ENCODE measurements around the gene P4HA1.
"Not testable (repeated sequence)": the region's sequence is repeated elsewhere in the genome, so short reads cannot be mapped to it uniquely, and the experiment has no call there.

Gene P4HA1

GRCh38 chr10:72984618-72985017 is 112.0 kb downstream of the P4HA1 start:
- H3K4me3 ChIP-seq (ENCODE audit: insufficient read depth, low read depth, low read length); H3K27me3 ChIP-seq (ENCODE audit: control insufficient read depth, insufficient read depth, low read length, poor library complexity, severe bottlenecking); H3K9me3 ChIP-seq (ENCODE audit: control insufficient read depth, low read length); H3K36me3 ChIP-seq (ENCODE audit: control insufficient read depth, insufficient read depth, low read length); H3K27ac ChIP-seq (ENCODE audit: insufficient read depth, low read depth, low read length, poor library complexity, severe bottlenecking); H3K4me1 ChIP-seq (ENCODE audit: control insufficient read depth, insufficient read depth, low read length): not testable (repeated sequence)
- WGBS, 2 experiments, result 91 to 94% methylated on average over 3 to 4 of the region's 4 CpGs

GRCh38 chr10:72981882-72982529 is 114.7 kb downstream of the P4HA1 start:
- Histone ChIP-seq H3K27me3 (ENCODE audit: control insufficient read depth, insufficient read depth, low read length, poor library complexity, severe bottlenecking) (no peaks in the 10 kb centered on the region), H3K36me3 (ENCODE audit: control insufficient read depth, insufficient read depth, low read length) (no peaks in the 10 kb centered on the region), H3K27ac (ENCODE audit: insufficient read depth, low read depth, low read length, poor library complexity, severe bottlenecking) (no peak overlapping the region), H3K4me1 (ENCODE audit: control insufficient read depth, insufficient read depth, low read length) (no peaks in the 10 kb centered on the region), H3K4me3 (ENCODE audit: insufficient read depth, low read depth, low read length) (no peak overlapping the region), H3K9me3 (ENCODE audit: control insufficient read depth, low read length) (peaks cover 3% of the 10 kb centered on the region)
- WGBS, 2 experiments, result 87 to 94% methylated on average over 2 of the region's 2 CpGs

- H3K4me1 ChIP-seq (ENCODE audit: control insufficient read depth, insufficient read depth, low read length), result no peaks in the 10 kb centered on the region
- no peaks in the 10 kb centered on the region for H3K27me3 ChIP-seq (ENCODE audit: control insufficient read depth, insufficient read depth, low read length, poor library complexity, severe bottlenecking)
- H3K4me3 ChIP-seq (ENCODE audit: insufficient read depth, low read depth, low read length), result no peak overlapping the region
- no peaks in the 10 kb centered on the region for H3K36me3 ChIP-seq (ENCODE audit: control insufficient read depth, insufficient read depth, low read length)
- no peak overlapping the region for H3K27ac ChIP-seq (ENCODE audit: insufficient read depth, low read depth, low read length, poor library complexity, severe bottlenecking)
- H3K9me3 ChIP-seq (ENCODE audit: control insufficient read depth, low read length), result peaks cover 3% of the 10 kb centered on the region
- 96 to 97% methylated on average over 4 of the region's 4 CpGs for WGBS, 2 experiments
Measured at GRCh38 chr10:72981028-72981881, 115.4 kb downstream of the P4HA1 start.

GRCh38 chr10:72980348-72980747 is 116.3 kb downstream of the P4HA1 start:
- no peak overlapping the region for H3K4me3 ChIP-seq (ENCODE audit: insufficient read depth, low read depth, low read length)
- H3K36me3 ChIP-seq (ENCODE audit: control insufficient read depth, insufficient read depth, low read length), result no peaks in the 10 kb centered on the region
- H3K27me3 ChIP-seq (ENCODE audit: control insufficient read depth, insufficient read depth, low read length, poor library complexity, severe bottlenecking), result no peaks in the 10 kb centered on the region
- H3K4me1 ChIP-seq (ENCODE audit: control insufficient read depth, insufficient read depth, low read length), result no peaks in the 10 kb centered on the region
- H3K27ac ChIP-seq (ENCODE audit: insufficient read depth, low read depth, low read length, poor library complexity, severe bottlenecking), result no peak overlapping the region
- 95 to 99% methylated on average over 2 of the region's 2 CpGs for WGBS, 2 experiments
- H3K9me3 ChIP-seq (ENCODE audit: control insufficient read depth, low read length), result peaks cover 3% of the 10 kb centered on the region

GRCh38 chr10:72979709-72980108 is 117.0 kb downstream of the P4HA1 start:
- no peaks in the 10 kb centered on the region for H3K36me3 ChIP-seq (ENCODE audit: control insufficient read depth, insufficient read depth, low read length)
- no peaks in the 10 kb centered on the region for H3K27me3 ChIP-seq (ENCODE audit: control insufficient read depth, insufficient read depth, low read length, poor library complexity, severe bottlenecking)
- H3K9me3 ChIP-seq (ENCODE audit: control insufficient read depth, low read length), result peaks cover 3% of the 10 kb centered on the region
- no peaks in the 10 kb centered on the region for H3K4me1 ChIP-seq (ENCODE audit: control insufficient read depth, insufficient read depth, low read length)
- no peak overlapping the region for H3K27ac ChIP-seq (ENCODE audit: insufficient read depth, low read depth, low read length, poor library complexity, severe bottlenecking)
- no peak overlapping the region for H3K4me3 ChIP-seq (ENCODE audit: insufficient read depth, low read depth, low read length)

- 79 to 94% methylated on average over 1 of the region's 1 CpG for WGBS, 2 experiments
- peaks cover 3% of the 10 kb centered on the region for H3K9me3 ChIP-seq (ENCODE audit: control insufficient read depth, low read length)
- H3K27me3 ChIP-seq (ENCODE audit: control insufficient read depth, insufficient read depth, low read length, poor library complexity, severe bottlenecking), result no peaks in the 10 kb centered on the region
- H3K4me3 ChIP-seq (ENCODE audit: insufficient read depth, low read depth, low read length), result no peak overlapping the region
- H3K27ac ChIP-seq (ENCODE audit: insufficient read depth, low read depth, low read length, poor library complexity, severe bottlenecking), result no peak overlapping the region
- no peaks in the 10 kb centered on the region for H3K4me1 ChIP-seq (ENCODE audit: control insufficient read depth, insufficient read depth, low read length)
- no peaks in the 10 kb centered on the region for H3K36me3 ChIP-seq (ENCODE audit: control insufficient read depth, insufficient read depth, low read length)
Measured at GRCh38 chr10:72976886-72977285, 119.8 kb downstream of the P4HA1 start.
